ENCODE data around the gene LDHA. TPM values are rescaled to one million over a fixed set of nuclear protein-coding genes. Genes with fewer than 3 reads are reported as not detected.
A peak's percentile ranks its signal among the peaks of the same experiment; 100 is the strongest.

The LDHA gene
- total and polyA plus RNA-seq, 2 of the 13 experiments (the other 11 are each of a cell fraction or from before 2014, with no cell fraction given), result 805 to 1,547 TPM

- no peak for TF ChIP-seq ZNF407 (CRISPR knock-in tag; IDR thresholded peaks at IDR 0.05; ENCODE audit: not compliant biosample characterization)
- TF ChIP-seq MLX (CRISPR knock-in tag; IDR thresholded peaks at IDR 0.05), result no peak
- TF ChIP-seq ATF4 (CRISPR knock-in tag; IDR thresholded peaks at IDR 0.05), result no peak
- TF ChIP-seq ZHX2 (IDR thresholded peaks at IDR 0.05; ENCODE audit: low read depth), result no peak
- TF ChIP-seq ZHX2 (CRISPR knock-in tag; IDR thresholded peaks at IDR 0.05; ENCODE audit: borderline replicate concordance), result peak; percentile 23; the same call in 1 of the 2 replicates
- TF ChIP-seq ZNF362 (CRISPR knock-in tag; IDR thresholded peaks at IDR 0.05; ENCODE audit: borderline replicate concordance), result peak; percentile 48; the same call in 1 of the 2 replicates
- no peak; the same call in 1 of the 2 replicates for TF ChIP-seq HMG20A (CRISPR knock-in tag; IDR thresholded peaks at IDR 0.05; ENCODE audit: borderline replicate concordance)
- no peak for TF ChIP-seq NAIF1 (CRISPR knock-in tag; IDR thresholded peaks at IDR 0.05; ENCODE audit: borderline replicate concordance)
- TF ChIP-seq ZNF616 (CRISPR knock-in tag; IDR thresholded peaks at IDR 0.05; ENCODE audit: low read depth), result no peak
- TF ChIP-seq ZFP82 (CRISPR knock-in tag; IDR thresholded peaks at IDR 0.05; ENCODE audit: borderline replicate concordance), result no peak
- peak; percentile 31; the same call in 1 of the 2 replicates for TF ChIP-seq ZNF614 (CRISPR knock-in tag; IDR thresholded peaks at IDR 0.05; ENCODE audit: borderline replicate concordance)
Observed at GRCh38 chr11:18384157-18384641, 10.2 kb upstream of the LDHA start (continued).
